Hair follicular keratinocyte (primary cell): ENCODE data around the gene ZBED4. TPM values are rescaled to one million over a fixed set of nuclear protein-coding genes. Genes with fewer than 3 reads are reported as not detected.

Experiments used
- total RNA-seq: library from RNA; depleted of rRNA; stranded (reverse); fragments of >200 nt; gene quantifications from 2 replicates; pipeline ENCODE4 v1.2.3, GENCODE V29; 2015

The ZBED4 gene
- 12.8 and 14.3 TPM in 2 replicates for total RNA-seq

GRCh38 chr22:49852898-49853894 is at the start of gene ZBED4:
Gene ZBED4, plus strand, starts transcription at chr22:49853844. Its CDS starts 29,819 bp downstream, at chr22:49883663.

GRCh38 chr22:49827853-49828598 is 25.6 kb upstream of the ZBED4 start, which contains the start of gene BRD1:
Gene BRD1, minus strand, starts transcription at chr22:49827873. Its CDS starts 3,556 bp downstream, at chr22:49824317.

GRCh38 chr22:49917974-49918910 is 64.6 kb downstream of the ZBED4 start, which contains the start of the genes ALG12 and CRELD2:
Gene ALG12, minus strand, starts transcription at chr22:49918438. Its CDS starts 4,673 bp downstream, at chr22:49913765.
Gene CRELD2, plus strand, starts transcription at chr22:49918634. Its CDS starts 136 bp downstream, at chr22:49918770.

Other genes with a start within 250 kb of the ZBED4 start
- gene BRD1, start 26.0 kb upstream of the ZBED4 start, total RNA-seq, result 19.2 and 21.2 TPM in 2 replicates
- 16.0 and 17.8 TPM in 2 replicates for gene ALG12, start 64.6 kb downstream of the ZBED4 start, total RNA-seq
- gene CRELD2, start 64.8 kb downstream of the ZBED4 start, total RNA-seq, result 129 and 171 TPM in 2 replicates
- gene PIM3, start 106.9 kb downstream of the ZBED4 start, total RNA-seq, result 30.4 and 31.6 TPM in 2 replicates
- gene IL17REL, start 158.9 kb downstream of the ZBED4 start, total RNA-seq, result not detected in 2 replicates
- not detected in 2 replicates for gene TTLL8, start 204.5 kb downstream of the ZBED4 start, total RNA-seq
- not detected in 2 replicates for gene MLC1, start 231.6 kb downstream of the ZBED4 start, total RNA-seq
- not detected in 2 replicates for gene MOV10L1, start 236.2 kb downstream of the ZBED4 start, total RNA-seq